Left ventricle myocardium inferior (tissue), 1 donor: Measurements from ENCODE around the gene RPL7A. TPM values are rescaled to one million over a fixed set of nuclear protein-coding genes. Genes with fewer than 3 reads are reported as not detected.

Source experiments
- DNase-seq: peaks from one replicate; pipeline ENCODE4 v3.0.0-alpha.2; 2020
- H3K27ac ChIP-seq: fragments of 200-600 bp; replicated peaks from 2 replicates; pipeline ENCODE4 v1.8.0; 2021
- H3K27me3 ChIP-seq: fragments of 200-600 bp; 2 replicates; pipeline ENCODE4 v1.8.0; 2021; ENCODE audit warnings: low read depth
- H3K36me3 ChIP-seq: fragments of 200-600 bp; 2 replicates; pipeline ENCODE4 v1.8.0; 2021
- H3K4me1 ChIP-seq: fragments of 200-600 bp; 2 replicates; pipeline ENCODE4 v1.8.0; 2021
- H3K4me3 ChIP-seq: fragments of 200-600 bp; 2 replicates; pipeline ENCODE4 v1.8.0; 2021; ENCODE audit warnings: mild to moderate bottlenecking, moderate library complexity
- H3K9me3 ChIP-seq: fragments of 200-600 bp; replicated peaks from 2 replicates; pipeline ENCODE4 v1.8.0; 2021
- intact Hi-C: fragments of 100-400 bp; cut with micrococcal nuclease; formaldehyde crosslinking; loops from one replicate; pipeline ENCODE4 v1.11.0; 2022
- total RNA-seq: library from RNA; stranded (reverse); fragmentation: NEBNext Ultra II Directional; extraction: Animal tissue kit (Norgen Biotek cat#: 25700); gene quantifications from one replicate; pipeline ENCODE4 v1.2.1, GENCODE V29; 2021
- TF ChIP-seq, protein P1 (sequence below): fragments of 200-600 bp; IDR thresholded peaks from 2 replicates; pipeline ENCODE4 v1.8.0; 2021; ENCODE audit warnings: antibody characterized with exemption, mild to moderate bottlenecking, borderline replicate concordance
- donor health status: DM: no; HTN: yes; CAD: no; lungs with severe emphysema.

RPL7A gene
- total RNA-seq, 1 donor from 2014 or later = 859 TPM

DNA sequence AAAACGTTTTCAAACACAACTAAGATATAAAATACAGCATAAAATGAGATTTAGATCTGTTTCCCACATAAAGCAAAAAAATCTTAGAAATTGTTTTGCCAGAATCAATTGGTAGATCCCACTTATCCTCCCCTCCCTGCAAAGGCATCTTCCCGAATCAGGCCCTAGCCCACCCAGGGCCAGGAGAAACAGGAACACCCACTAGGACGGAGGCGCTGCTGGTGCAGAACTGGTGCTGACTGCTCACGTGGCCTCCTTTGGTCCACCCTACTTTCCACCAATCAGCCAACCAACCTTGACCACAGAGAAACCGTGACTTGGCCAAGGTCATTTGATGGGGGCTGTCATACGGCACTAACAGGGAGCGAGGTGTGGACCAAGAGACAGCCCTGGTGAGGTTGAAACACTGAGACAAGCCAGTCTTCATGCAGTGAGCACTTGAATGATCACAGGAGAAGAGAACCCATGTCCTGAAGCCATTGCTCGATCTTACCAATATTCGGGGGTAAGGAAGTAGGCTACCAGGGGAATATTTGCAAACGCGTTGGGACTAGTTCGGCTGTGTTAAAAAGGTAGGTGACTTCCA is 13.6 kb downstream of the RPL7A start:
- Histone ChIP-seq H3K4me1 (peaks cover 28% of the 10 kb centered on the region), H3K27ac (no peak overlapping the region), H3K27me3 (no peaks in the 10 kb centered on the region), H3K36me3 (peaks cover 66% of the 10 kb centered on the region), H3K9me3 (no peaks in the 10 kb centered on the region), H3K4me3 (no peak overlapping the region)
- no peak for DNase-seq
- intact Hi-C loops = no loop called here
- TF ChIP-seq, protein P1, sequence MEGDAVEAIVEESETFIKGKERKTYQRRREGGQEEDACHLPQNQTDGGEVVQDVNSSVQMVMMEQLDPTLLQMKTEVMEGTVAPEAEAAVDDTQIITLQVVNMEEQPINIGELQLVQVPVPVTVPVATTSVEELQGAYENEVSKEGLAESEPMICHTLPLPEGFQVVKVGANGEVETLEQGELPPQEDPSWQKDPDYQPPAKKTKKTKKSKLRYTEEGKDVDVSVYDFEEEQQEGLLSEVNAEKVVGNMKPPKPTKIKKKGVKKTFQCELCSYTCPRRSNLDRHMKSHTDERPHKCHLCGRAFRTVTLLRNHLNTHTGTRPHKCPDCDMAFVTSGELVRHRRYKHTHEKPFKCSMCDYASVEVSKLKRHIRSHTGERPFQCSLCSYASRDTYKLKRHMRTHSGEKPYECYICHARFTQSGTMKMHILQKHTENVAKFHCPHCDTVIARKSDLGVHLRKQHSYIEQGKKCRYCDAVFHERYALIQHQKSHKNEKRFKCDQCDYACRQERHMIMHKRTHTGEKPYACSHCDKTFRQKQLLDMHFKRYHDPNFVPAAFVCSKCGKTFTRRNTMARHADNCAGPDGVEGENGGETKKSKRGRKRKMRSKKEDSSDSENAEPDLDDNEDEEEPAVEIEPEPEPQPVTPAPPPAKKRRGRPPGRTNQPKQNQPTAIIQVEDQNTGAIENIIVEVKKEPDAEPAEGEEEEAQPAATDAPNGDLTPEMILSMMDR = no peak

DNA sequence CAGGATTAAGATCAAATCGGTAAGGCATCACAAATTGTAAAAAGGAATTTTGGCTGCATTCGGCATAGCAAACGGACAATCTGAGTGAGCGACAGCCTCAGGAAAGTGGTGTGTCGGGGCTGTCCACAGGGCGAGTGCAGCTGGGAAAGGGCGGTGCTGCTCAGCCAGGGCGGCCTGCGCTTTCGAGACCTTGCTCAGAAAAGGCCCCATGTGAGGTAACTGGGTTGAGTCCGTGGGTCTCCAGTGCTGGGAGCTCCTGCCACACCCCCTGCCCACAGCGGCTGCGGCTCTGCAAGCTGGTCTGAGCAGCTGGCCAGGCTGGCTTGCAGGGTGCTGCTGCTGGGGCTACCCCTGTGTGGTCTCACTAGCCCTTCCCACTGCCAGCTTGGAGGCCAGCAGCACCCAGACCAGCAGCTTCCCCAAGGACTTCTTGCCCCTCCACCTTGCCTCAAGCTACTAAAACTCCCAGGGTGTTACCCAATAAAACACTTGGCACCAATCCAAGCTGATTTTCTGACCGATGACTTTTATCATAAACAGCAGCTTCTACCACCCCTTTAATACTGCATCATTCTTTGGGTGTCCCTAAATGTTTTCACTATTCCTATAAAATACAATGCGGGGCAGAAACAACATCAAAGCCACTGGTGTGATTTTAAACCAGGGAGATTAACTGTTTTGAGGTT is 14.5 kb downstream of the RPL7A start:
- Histone ChIP-seq H3K36me3 (peaks cover 75% of the 10 kb centered on the region), H3K9me3 (no peaks in the 10 kb centered on the region), H3K27me3 (no peaks in the 10 kb centered on the region), H3K4me1 (peaks cover 23% of the 10 kb centered on the region), H3K27ac (no peak overlapping the region), H3K4me3 (no peak overlapping the region)
- DNase-seq = no peak
- intact Hi-C loops = no loop called here
- TF ChIP-seq, protein P1 = no peak

GRCh38 chr9:133366435-133366834 is 18.4 kb downstream of the RPL7A start:
- Histone ChIP-seq H3K27me3 (no peaks in the 10 kb centered on the region), H3K27ac (no peak overlapping the region), H3K36me3 (peaks cover 71% of the 10 kb centered on the region), H3K4me1 (peaks cover 43% of the 10 kb centered on the region), H3K4me3 (no peak overlapping the region), H3K9me3 (no peaks in the 10 kb centered on the region)
- no peak for DNase-seq
- TF ChIP-seq, protein P1 = no peak
- intact Hi-C loops = no loop called here

- Histone ChIP-seq H3K36me3 (peaks cover 63% of the 10 kb centered on the region), H3K4me3 (no peak overlapping the region), H3K27ac (no peak overlapping the region), H3K27me3 (no peaks in the 10 kb centered on the region), H3K4me1 (peaks cover 50% of the 10 kb centered on the region), H3K9me3 (no peaks in the 10 kb centered on the region)
- TF ChIP-seq, protein P1 = no peak
- DNase-seq = no peak
- intact Hi-C loops = no loop called here
Measured at GRCh38 chr9:133367221-133367620, 19.2 kb downstream of the RPL7A start.

DNA sequence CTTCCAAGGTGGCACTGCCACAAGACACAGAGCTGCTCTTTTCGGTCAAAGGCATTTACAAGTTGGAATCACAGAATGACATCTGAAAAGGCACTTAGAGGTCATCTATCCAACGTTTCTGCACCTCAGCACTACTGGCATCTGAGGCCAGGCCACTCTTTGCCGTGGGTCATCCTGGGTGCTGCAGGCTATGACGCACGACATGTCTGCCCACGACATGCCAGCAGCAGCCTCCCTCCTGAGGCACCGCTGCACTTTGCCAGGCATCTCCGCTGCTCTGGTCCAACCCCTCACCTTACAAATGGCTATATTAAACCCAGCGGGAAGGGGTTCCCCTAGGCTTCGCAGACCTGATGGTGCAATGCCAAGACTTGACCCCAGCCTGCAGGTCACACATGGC is 19.8 kb downstream of the RPL7A start:
- TF ChIP-seq, protein P1 = no peak
- Histone ChIP-seq H3K4me1 (peaks cover 56% of the 10 kb centered on the region), H3K27me3 (no peaks in the 10 kb centered on the region), H3K27ac (no peak overlapping the region), H3K36me3 (peaks cover 59% of the 10 kb centered on the region), H3K4me3 (no peak overlapping the region), H3K9me3 (no peaks in the 10 kb centered on the region)
- intact Hi-C loops = no loop called here
- no peak for DNase-seq
